Measurements from ENCODE around the gene PHACTR2. TPM values are rescaled to one million over a fixed set of nuclear protein-coding genes. Genes with fewer than 3 reads are reported as not detected.
"Not testable (repeated sequence)": the region's sequence is repeated elsewhere in the genome, so short reads cannot be mapped to it uniquely, and the experiment has no call there.

PHACTR2 gene
- total and polyA plus RNA-seq, 4 donors = 11.0 to 119 (median 43.8) TPM

GRCh38 chr6:143792402-143793279, 114.9 kb downstream of the PHACTR2 start:
- DNase-seq = no peak
- H3K27ac ChIP-seq (ENCODE audit: low read depth in 1 of 2, low read length in 1 of 2) = no peak overlapping the region
- no peaks in the 10 kb centered on the region for H3K27me3 ChIP-seq (ENCODE audit: control insufficient read depth in 3 of 3, insufficient read depth in 3 of 3, low read length in 2 of 3)
- no peak overlapping the region for H3K4me3 ChIP-seq
- no peak overlapping the region for H3K9ac ChIP-seq (ENCODE audit: insufficient read depth in 1 of 2, low read length in 2 of 2)
- 64 to 100% methylated on average over 3 of the region's 3 CpGs for WGBS, 2 donors
- no peak for ATAC-seq (ENCODE audit: insufficient read depth, low FRiP score)
- no peak for TF ChIP-seq CTCF (IDR thresholded peaks at IDR 0.05; ENCODE audit: control extremely low read depth, extremely low read depth)
- peaks cover 0 to 3% (median 0%) of the 10 kb centered on the region in 4 donors for H3K9me3 ChIP-seq (ENCODE audit: control insufficient read depth in 4 of 4, insufficient read depth in 3 of 4, low read length in 3 of 4)
- peaks cover 13 to 41% (median 30%) of the 10 kb centered on the region in 4 donors for H3K36me3 ChIP-seq (ENCODE audit: control insufficient read depth in 4 of 4, insufficient read depth in 4 of 4, low read length in 4 of 4)
- H3K4me1 ChIP-seq (ENCODE audit: control insufficient read depth in 5 of 5, insufficient read depth in 5 of 5, low read length in 5 of 5) = no peaks in the 10 kb centered on the region

GRCh38 chr6:143793280-143793619, 115.5 kb downstream of the PHACTR2 start:
- no peak overlapping the region for H3K9ac ChIP-seq (ENCODE audit: insufficient read depth in 1 of 2, low read length in 2 of 2)
- peaks cover 13 to 36% (median 28%) of the 10 kb centered on the region in 4 donors for H3K36me3 ChIP-seq (ENCODE audit: control insufficient read depth in 4 of 4, insufficient read depth in 4 of 4, low read length in 4 of 4)
- no peaks in the 10 kb centered on the region for H3K27me3 ChIP-seq (ENCODE audit: control insufficient read depth in 3 of 3, insufficient read depth in 3 of 3, low read length in 2 of 3)
- H3K4me3 ChIP-seq = no peak overlapping the region
- ATAC-seq (ENCODE audit: insufficient read depth, low FRiP score) = no peak
- no peaks in the 10 kb centered on the region for H3K4me1 ChIP-seq (ENCODE audit: control insufficient read depth in 5 of 5, insufficient read depth in 5 of 5, low read length in 5 of 5)
- H3K27ac ChIP-seq (ENCODE audit: low read depth in 1 of 2, low read length in 1 of 2) = no peak overlapping the region
- no peak for TF ChIP-seq CTCF (IDR thresholded peaks at IDR 0.05; ENCODE audit: control extremely low read depth, extremely low read depth)
- DNase-seq = no peak
- peaks cover 0 to 3% (median 0%) of the 10 kb centered on the region in 4 donors for H3K9me3 ChIP-seq (ENCODE audit: control insufficient read depth in 4 of 4, insufficient read depth in 3 of 4, low read length in 3 of 4)

- peaks cover 4 to 19% (median 15%) of the 10 kb centered on the region in 4 donors for H3K36me3 ChIP-seq (ENCODE audit: control insufficient read depth in 4 of 4, insufficient read depth in 4 of 4, low read length in 4 of 4)
- not testable (repeated sequence) for H3K4me3 ChIP-seq; ATAC-seq (ENCODE audit: insufficient read depth, low FRiP score); DNase-seq; H3K9me3 ChIP-seq (ENCODE audit: control insufficient read depth in 4 of 4, insufficient read depth in 3 of 4, low read length in 3 of 4); H3K27me3 ChIP-seq (ENCODE audit: control insufficient read depth in 3 of 3, insufficient read depth in 3 of 3, low read length in 2 of 3); H3K9ac ChIP-seq (ENCODE audit: insufficient read depth in 1 of 2, low read length in 2 of 2); H3K4me1 ChIP-seq (ENCODE audit: control insufficient read depth in 5 of 5, insufficient read depth in 5 of 5, low read length in 5 of 5); H3K27ac ChIP-seq (ENCODE audit: low read depth in 1 of 2, low read length in 1 of 2)
- 90 to 100% methylated on average over 2 of the region's 2 CpGs for WGBS, 2 donors
Measured at GRCh38 chr6:143796551-143796950, 118.8 kb downstream of the PHACTR2 start.

- not testable (repeated sequence) for H3K27ac ChIP-seq (ENCODE audit: low read depth in 1 of 2, low read length in 1 of 2); H3K27me3 ChIP-seq (ENCODE audit: control insufficient read depth in 3 of 3, insufficient read depth in 3 of 3, low read length in 2 of 3); ATAC-seq (ENCODE audit: insufficient read depth, low FRiP score); H3K4me1 ChIP-seq (ENCODE audit: control insufficient read depth in 5 of 5, insufficient read depth in 5 of 5, low read length in 5 of 5); H3K9ac ChIP-seq (ENCODE audit: insufficient read depth in 1 of 2, low read length in 2 of 2); H3K36me3 ChIP-seq (ENCODE audit: control insufficient read depth in 4 of 4, insufficient read depth in 4 of 4, low read length in 4 of 4); H3K9me3 ChIP-seq (ENCODE audit: control insufficient read depth in 4 of 4, insufficient read depth in 3 of 4, low read length in 3 of 4); H3K4me3 ChIP-seq; DNase-seq
- WGBS, 2 donors = 98 to 99% methylated on average over 3 of the region's 3 CpGs
Measured at GRCh38 chr6:143798487-143798886, 120.7 kb downstream of the PHACTR2 start.
